WERI-Rb-1 (cell line): ENCODE data around the gene XPO4.
"Not testable (repeated sequence)": the region's sequence is repeated elsewhere in the genome, so short reads cannot be mapped to it uniquely, and the experiment has no call there.

Experiments
- DNase-seq: peaks from one replicate; pipeline ENCODE4 v3.0.0-alpha.2; 2020
- H3K27ac ChIP-seq: fragments of 250-450 bp; sonication (Bioruptor Pico); 2 replicates; pipeline ENCODE4 v1.5.1; 2020; ENCODE audit warnings: mild to moderate bottlenecking, moderate library complexity
- H3K27me3 ChIP-seq: fragments of 250-450 bp; sonication (Bioruptor Pico); 2 replicates; pipeline ENCODE4 v1.5.1; 2021; ENCODE audit warnings: mild to moderate bottlenecking, low read depth, moderate library complexity; ENCODE audit not compliant: insufficient read depth, severe bottlenecking
- H3K36me3 ChIP-seq: fragments of 250-450 bp; sonication (Bioruptor Pico); 2 replicates; pipeline ENCODE4 v1.5.1; 2020; ENCODE audit warnings: mild to moderate bottlenecking, moderate library complexity
- H3K4me3 ChIP-seq: 2 replicates; pipeline ENCODE4 v1.5.1; 2011; ENCODE audit warnings: low read depth, mild to moderate bottlenecking, control low read depth, low read length
- H3K9me3 ChIP-seq: fragments of 250-450 bp; sonication (Bioruptor Pico); 2 replicates; pipeline ENCODE4 v1.5.1; 2021; ENCODE audit warnings: mild to moderate bottlenecking, moderate library complexity; ENCODE audit not compliant: severe bottlenecking
- TF ChIP-seq, protein P1 (sequence below): IDR thresholded peaks from 2 replicates; pipeline ENCODE4 v1.5.1; 2011; ENCODE audit warnings: low read depth, mild to moderate bottlenecking, control low read depth, inconsistent platforms, low read length

The XPO4 gene

GRCh38 chr13:20769091-20769490 is 133.5 kb downstream of the XPO4 start:
- Histone ChIP-seq H3K27ac (no peak overlapping the region), H3K36me3 (peaks cover 4% of the 10 kb centered on the region; the same call in 1 of the 2 replicates), H3K27me3 (no peaks in the 10 kb centered on the region), H3K4me3 (no peak overlapping the region), H3K9me3 (no peaks in the 10 kb centered on the region)
- DNase-seq, result no peak
- TF ChIP-seq, protein P1, sequence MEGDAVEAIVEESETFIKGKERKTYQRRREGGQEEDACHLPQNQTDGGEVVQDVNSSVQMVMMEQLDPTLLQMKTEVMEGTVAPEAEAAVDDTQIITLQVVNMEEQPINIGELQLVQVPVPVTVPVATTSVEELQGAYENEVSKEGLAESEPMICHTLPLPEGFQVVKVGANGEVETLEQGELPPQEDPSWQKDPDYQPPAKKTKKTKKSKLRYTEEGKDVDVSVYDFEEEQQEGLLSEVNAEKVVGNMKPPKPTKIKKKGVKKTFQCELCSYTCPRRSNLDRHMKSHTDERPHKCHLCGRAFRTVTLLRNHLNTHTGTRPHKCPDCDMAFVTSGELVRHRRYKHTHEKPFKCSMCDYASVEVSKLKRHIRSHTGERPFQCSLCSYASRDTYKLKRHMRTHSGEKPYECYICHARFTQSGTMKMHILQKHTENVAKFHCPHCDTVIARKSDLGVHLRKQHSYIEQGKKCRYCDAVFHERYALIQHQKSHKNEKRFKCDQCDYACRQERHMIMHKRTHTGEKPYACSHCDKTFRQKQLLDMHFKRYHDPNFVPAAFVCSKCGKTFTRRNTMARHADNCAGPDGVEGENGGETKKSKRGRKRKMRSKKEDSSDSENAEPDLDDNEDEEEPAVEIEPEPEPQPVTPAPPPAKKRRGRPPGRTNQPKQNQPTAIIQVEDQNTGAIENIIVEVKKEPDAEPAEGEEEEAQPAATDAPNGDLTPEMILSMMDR, result no peak

DNA sequence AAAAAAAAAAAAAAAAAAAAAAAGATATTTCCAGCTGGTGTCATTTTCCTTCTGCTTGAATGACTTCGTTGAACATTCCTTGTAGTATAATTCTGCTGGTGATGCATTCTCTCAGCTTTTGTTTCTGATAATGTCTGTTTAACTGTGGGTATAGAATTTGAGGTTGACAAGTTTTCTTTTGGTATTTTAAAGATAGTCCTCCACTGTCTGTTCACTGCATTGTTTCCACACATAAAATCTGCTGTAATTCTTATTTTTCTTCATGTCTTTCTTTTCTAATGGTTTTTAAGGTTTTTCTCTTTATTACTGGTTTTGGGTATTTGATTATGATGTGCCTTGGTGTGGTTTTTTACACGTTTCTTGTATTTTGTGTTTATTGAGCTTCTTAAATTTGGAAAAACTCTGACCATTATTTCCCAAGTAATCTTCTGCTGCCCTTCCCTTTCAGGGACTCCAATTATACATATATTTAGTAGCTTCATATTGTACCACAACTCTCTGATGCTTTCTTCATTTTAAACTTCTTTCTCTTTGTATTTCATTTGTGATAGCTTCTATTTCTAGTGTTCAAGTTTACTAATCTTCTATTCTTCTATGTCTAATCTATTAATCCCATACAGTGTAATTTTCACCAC is 135.1 kb downstream of the XPO4 start:
- no peaks in the 10 kb centered on the region for H3K27me3 ChIP-seq
- DNase-seq, result no peak
- TF ChIP-seq, protein P1, result no peak
- no peak overlapping the region for H3K4me3 ChIP-seq
- H3K27ac ChIP-seq, result no peak overlapping the region
- H3K9me3 ChIP-seq, result no peaks in the 10 kb centered on the region
- peaks cover 4% of the 10 kb centered on the region; the same call in 1 of the 2 replicates for H3K36me3 ChIP-seq

- no peak overlapping the region for H3K4me3 ChIP-seq
- TF ChIP-seq, protein P1, result no peak
- no peak for DNase-seq
- H3K27me3 ChIP-seq, result no peaks in the 10 kb centered on the region
- H3K9me3 ChIP-seq, result peaks cover 10% of the 10 kb centered on the region
- no peak overlapping the region for H3K27ac ChIP-seq
- H3K36me3 ChIP-seq, result no peaks in the 10 kb centered on the region
These were observed 141.7 kb downstream of the XPO4 start for GRCh38 chr13:20760872-20761271.

GRCh38 chr13:20754009-20754408 is 148.5 kb downstream of the XPO4 start:
- DNase-seq, result no peak
- H3K9me3 ChIP-seq, result peaks cover 36% of the 10 kb centered on the region
- no peaks in the 10 kb centered on the region for H3K27me3 ChIP-seq
- H3K36me3 ChIP-seq, result no peaks in the 10 kb centered on the region
- no peak overlapping the region for H3K27ac ChIP-seq
- TF ChIP-seq, protein P1, result no peak
- no peak overlapping the region for H3K4me3 ChIP-seq

DNA sequence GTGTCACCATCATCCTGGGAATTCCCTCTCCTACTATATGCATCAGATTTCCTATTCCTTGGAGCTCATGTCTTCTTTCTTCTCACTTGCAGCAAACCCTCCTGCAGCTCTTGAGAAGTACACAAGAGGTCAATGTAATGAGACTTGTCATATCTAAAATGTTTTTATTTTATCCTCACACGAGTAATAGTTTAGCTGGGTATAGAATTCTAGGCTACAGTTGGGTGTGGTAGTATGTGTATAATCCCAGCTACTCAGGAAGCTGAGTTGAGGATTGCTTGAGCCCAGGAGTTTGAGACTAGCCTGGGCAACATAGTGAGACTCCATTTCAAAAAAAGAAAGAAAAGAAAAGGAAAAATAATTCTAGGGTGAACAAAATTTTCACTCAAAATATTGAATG is 153.2 kb downstream of the XPO4 start:
- Histone ChIP-seq H3K9me3 (peaks cover 21% of the 10 kb centered on the region), H3K4me3 (no peak overlapping the region), H3K36me3 (no peaks in the 10 kb centered on the region), H3K27ac (no peak overlapping the region), H3K27me3 (no peaks in the 10 kb centered on the region)
- DNase-seq, result no peak
- TF ChIP-seq, protein P1, result no peak

DNA sequence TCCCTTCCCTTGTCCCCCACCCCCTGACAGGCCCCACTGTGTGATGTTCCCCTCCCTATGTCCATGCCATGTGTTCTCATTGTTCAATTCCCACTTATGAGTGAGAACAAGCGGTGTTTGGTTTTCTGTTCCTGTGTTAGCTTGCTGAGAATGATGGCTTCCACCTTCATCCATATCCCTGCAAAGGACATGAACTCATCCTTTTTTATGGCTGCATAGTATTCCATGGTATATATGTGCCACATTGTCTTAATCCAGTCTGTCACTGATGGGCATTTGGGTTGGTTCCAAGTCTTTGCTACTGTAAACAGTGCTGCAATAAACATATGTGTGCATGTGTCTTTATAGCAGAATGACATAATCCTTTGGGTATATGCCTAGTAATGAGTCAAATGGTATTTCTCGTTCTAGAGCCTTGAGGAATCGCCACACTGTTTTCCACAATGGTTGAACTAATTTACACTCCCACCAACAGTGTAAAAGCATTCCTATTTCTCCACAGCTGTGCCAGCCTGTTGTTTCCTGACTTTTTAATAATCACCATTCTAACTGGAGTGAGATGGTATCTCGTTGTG is 158.6 kb downstream of the XPO4 start:
- H3K4me3 ChIP-seq, DNase-seq, H3K27me3 ChIP-seq, H3K36me3 ChIP-seq, H3K27ac ChIP-seq: not testable (repeated sequence)
- peaks cover 18% of the 10 kb centered on the region for H3K9me3 ChIP-seq
